Prostate gland (tissue), 2 donors: Measurements from ENCODE around the gene ME3. TPM values are rescaled to one million over a fixed set of nuclear protein-coding genes. Genes with fewer than 3 reads are reported as not detected.

Source experiments
- DNase-seq: peaks from one replicate; pipeline ENCODE4 v3.0.0-alpha.2; 2019; ENCODE audit warnings: low spot score
- H3K27ac ChIP-seq, 2 donors: fragments of 200-600 bp; sonication (generic); 2 replicates each; pipeline ENCODE4 v1.5.1; 2017 to 2019
- H3K27me3 ChIP-seq: fragments of 200-600 bp; sonication (generic); replicated peaks from 2 replicates; pipeline ENCODE4 v1.5.1; 2019; ENCODE audit not compliant: insufficient read depth
- H3K36me3 ChIP-seq, 2 donors: fragments of 200-600 bp; sonication (generic); 1 replicate in 1 of 2; 2 replicates in 1 of 2; pipeline versions ENCODE4 v1.5.1 to v1.8.1; 2017 to 2019
- H3K4me1 ChIP-seq: fragments of 200-600 bp; sonication (generic); replicated peaks from 2 replicates; pipeline ENCODE4 v1.5.1; 2019
- H3K4me3 ChIP-seq, 2 donors: fragments of 200-600 bp; sonication (generic); 2 replicates each; pipeline ENCODE4 v1.5.1; 2017 to 2019
- H3K9me3 ChIP-seq: fragments of 200-600 bp; sonication (generic); 2 replicates; pipeline ENCODE4 v1.5.1; 2017
- POLR2A ChIP-seq: fragments of 450-650 bp; IDR thresholded peaks from one replicate; pipeline ENCODE4 v1.6.1; 2016; ENCODE audit warnings: antibody characterized with exemption, mild to moderate bottlenecking
- POLR2AphosphoS5 ChIP-seq: sonication (generic); formaldehyde crosslinking; IDR thresholded peaks from one replicate; pipeline ENCODE4 v1.6.1; 2017; ENCODE audit warnings: antibody characterized with exemption
- WGBS: methylation state at CpG from one replicate; pipeline ENCODE4 v1.1.5; 2018; 5-methylcytosine and 5-hydroxymethylcytosine counted together
- intact Hi-C: fragments of 100-400 bp; cut with DNase I; formaldehyde crosslinking; loops from one replicate; pipeline ENCODE4 v1.14.2; 2022
- total RNA-seq, 2 donors: library from RNA; depleted of rRNA; stranded (reverse); fragments of >200 nt; gene quantifications; one replicate each; pipeline ENCODE4 v1.1.0, GENCODE V29; 2016
- TF ChIP-seq, protein P1 (sequence below), 4 experiments: fragments of 200-600 bp in 2 of 4; fragments of 450-650 bp in 2 of 4; sonication (generic) in 2 of 4; IDR thresholded peaks; 1 replicate in 3 of 4; 2 replicates in 1 of 4; pipeline ENCODE4 v1.5.1; 2016 to 2019; ENCODE audit warnings: antibody characterized with exemption in 4 of 4, mild to moderate bottlenecking in 2 of 4, moderate library complexity in 2 of 4

Gene ME3
- total RNA-seq, 2 donors from 2014 or later = 31.4 to 107 TPM

DNA sequence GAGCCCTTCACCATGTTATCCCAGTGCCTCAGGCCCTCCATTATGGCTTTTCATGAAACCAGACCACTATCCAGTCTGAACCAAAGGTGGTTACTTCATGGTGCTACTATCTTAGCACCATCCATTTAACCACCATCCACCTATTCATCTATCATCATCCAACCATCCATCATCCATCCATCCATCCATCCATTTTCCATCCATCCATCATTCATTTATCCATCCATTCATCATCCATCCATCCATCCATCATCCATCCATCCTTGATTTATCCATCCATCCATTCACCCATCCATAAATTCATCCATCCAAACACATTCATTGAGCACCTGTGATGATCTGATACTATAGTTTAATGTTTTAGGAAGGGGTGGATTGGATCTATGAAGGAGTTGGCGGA is 204.2 kb downstream of the ME3 start:
- 97% methylated on average over 1 of the region's 1 CpG for WGBS
- Histone ChIP-seq H3K4me3 (no peak overlapping the region), H3K9me3 (no peaks in the 10 kb centered on the region), H3K4me1 (no peaks in the 10 kb centered on the region), H3K27me3 (no peaks in the 10 kb centered on the region), H3K27ac (no peak overlapping the region), H3K36me3 (no peaks in the 10 kb centered on the region)
- intact Hi-C loops = no loop called here
- no peak for TF ChIP-seq POLR2A
- TF ChIP-seq, protein P1, sequence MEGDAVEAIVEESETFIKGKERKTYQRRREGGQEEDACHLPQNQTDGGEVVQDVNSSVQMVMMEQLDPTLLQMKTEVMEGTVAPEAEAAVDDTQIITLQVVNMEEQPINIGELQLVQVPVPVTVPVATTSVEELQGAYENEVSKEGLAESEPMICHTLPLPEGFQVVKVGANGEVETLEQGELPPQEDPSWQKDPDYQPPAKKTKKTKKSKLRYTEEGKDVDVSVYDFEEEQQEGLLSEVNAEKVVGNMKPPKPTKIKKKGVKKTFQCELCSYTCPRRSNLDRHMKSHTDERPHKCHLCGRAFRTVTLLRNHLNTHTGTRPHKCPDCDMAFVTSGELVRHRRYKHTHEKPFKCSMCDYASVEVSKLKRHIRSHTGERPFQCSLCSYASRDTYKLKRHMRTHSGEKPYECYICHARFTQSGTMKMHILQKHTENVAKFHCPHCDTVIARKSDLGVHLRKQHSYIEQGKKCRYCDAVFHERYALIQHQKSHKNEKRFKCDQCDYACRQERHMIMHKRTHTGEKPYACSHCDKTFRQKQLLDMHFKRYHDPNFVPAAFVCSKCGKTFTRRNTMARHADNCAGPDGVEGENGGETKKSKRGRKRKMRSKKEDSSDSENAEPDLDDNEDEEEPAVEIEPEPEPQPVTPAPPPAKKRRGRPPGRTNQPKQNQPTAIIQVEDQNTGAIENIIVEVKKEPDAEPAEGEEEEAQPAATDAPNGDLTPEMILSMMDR (IDR thresholded peaks at IDR 0.05) = no peak
- TF ChIP-seq POLR2AphosphoS5 = no peak
- no peak for DNase-seq

DNA sequence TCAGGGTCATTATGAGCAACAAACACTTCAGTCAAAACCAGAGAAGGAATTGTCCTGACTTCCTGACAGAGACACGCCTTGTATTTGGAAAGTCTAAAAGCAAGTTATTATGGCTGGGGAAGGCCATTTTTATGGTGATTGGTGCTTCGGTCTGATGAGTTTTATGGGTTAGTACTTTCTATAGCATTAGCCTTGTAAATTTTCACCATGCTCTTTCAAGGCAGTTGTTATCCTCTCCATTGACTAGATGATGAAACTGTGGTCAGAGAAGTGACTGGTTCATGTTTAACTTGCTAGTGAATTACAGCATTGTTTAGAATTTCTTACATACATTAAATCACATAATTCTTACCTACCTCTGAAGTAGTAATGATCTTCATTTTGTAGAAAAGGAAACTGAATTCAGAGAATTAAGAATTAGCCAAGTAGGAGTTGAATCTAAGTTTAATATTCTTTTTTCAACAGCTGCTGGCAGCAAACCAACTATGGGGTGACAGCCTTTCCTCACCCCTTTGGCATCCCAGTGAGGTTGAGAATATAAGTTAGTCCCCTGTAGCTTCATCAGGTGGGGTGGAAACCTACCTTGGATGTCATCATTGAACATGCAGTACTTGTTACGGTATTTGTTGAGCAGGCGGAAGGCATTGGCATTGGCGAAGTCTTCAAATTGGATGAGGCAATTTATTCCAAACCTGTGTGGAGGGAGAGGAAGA is 207.8 kb downstream of the ME3 start:
- Histone ChIP-seq H3K4me1 (no peaks in the 10 kb centered on the region), H3K27ac (no peak overlapping the region), H3K4me3 (no peak overlapping the region), H3K9me3 (no peaks in the 10 kb centered on the region), H3K27me3 (no peaks in the 10 kb centered on the region), H3K36me3 (no peaks in the 10 kb centered on the region)
- TF ChIP-seq POLR2A = no peak
- no peak for TF ChIP-seq POLR2AphosphoS5
- TF ChIP-seq, protein P1 (IDR thresholded peaks at IDR 0.05) = no peak
- DNase-seq = no peak
- WGBS = 76% methylated on average over 5 of the region's 5 CpGs
- intact Hi-C loops = no loop called here

DNA sequence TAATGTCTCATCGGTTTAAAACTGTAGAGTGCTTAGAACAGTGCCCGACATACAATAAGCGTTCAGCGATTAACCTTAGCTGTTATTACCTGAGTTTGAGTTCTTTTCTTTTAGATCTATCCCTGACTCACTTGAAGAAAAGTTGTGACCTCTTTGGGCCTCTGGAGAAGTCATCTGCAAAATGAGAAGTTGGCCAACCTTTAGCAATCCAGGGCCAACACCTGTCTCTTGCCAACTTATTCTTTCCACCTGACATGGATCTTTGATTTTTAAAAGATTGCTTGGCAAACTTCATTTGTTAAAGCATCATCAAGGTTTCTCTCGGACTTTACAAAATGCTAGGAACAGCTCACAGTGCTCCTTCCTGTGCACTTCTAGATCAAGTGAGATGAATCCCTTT is 208.5 kb downstream of the ME3 start:
- H3K9me3 ChIP-seq = no peaks in the 10 kb centered on the region
- H3K4me3 ChIP-seq = no peak overlapping the region
- WGBS = 80% methylated on average over 5 of the region's 5 CpGs
- H3K4me1 ChIP-seq = no peaks in the 10 kb centered on the region
- H3K27ac ChIP-seq = no peak overlapping the region
- DNase-seq = no peak
- intact Hi-C loops = no loop called here
- TF ChIP-seq POLR2AphosphoS5 (no peak), POLR2A (no peak)
- TF ChIP-seq, protein P1 (IDR thresholded peaks at IDR 0.05) = no peak
- no peaks in the 10 kb centered on the region for H3K27me3 ChIP-seq
- H3K36me3 ChIP-seq = no peaks in the 10 kb centered on the region

DNA sequence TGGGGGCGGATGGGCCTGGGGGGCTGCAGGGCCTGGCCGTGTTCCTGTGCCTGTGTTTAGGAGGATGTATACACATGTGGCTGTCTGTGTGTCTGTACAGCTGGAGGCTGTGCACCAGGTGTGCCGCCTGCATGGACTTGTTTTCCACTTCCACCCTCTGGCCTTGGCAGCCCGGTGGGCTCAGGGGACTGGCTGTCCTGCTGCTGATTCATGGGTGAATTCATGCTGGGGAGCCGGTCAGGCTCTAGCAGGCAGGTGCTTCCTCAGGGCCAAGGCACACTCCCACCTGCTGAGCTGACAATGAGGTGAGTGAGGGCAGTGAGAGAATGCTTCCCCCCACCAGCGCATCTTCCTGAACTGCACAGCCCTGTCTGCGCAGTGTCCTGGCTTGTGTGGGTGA is 209.3 kb downstream of the ME3 start:
- H3K9me3 ChIP-seq = no peaks in the 10 kb centered on the region
- intact Hi-C loops = no loop called here
- H3K27ac ChIP-seq = no peak overlapping the region
- DNase-seq = no peak
- H3K4me3 ChIP-seq = no peak overlapping the region
- 70% methylated on average over 7 of the region's 7 CpGs for WGBS
- TF ChIP-seq POLR2AphosphoS5 (no peak), POLR2A (no peak)
- TF ChIP-seq, protein P1 (IDR thresholded peaks at IDR 0.05) = no peak
- no peaks in the 10 kb centered on the region for H3K4me1 ChIP-seq
- no peaks in the 10 kb centered on the region for H3K36me3 ChIP-seq
- no peaks in the 10 kb centered on the region for H3K27me3 ChIP-seq

DNA sequence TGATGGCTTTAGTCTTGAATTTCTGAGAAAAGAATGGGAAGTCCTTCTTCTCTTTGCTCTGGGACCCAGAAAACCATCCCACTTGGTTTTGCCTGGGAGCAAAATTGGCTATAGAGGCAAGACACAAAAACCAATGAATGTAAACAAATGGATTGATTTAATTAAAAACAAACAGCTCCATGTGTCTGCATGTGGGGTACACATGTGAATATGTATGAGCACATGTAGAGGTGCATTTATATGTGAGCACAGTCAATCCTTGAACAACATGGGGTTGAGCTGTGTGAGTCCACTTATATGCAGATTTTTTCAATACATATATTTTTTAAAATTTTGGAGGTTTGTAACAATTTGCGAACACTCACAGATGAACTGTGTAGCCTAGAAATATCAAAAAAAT is 210.5 kb downstream of the ME3 start:
- no peaks in the 10 kb centered on the region for H3K27me3 ChIP-seq
- H3K36me3 ChIP-seq = no peaks in the 10 kb centered on the region
- no peak overlapping the region for H3K4me3 ChIP-seq
- no peak overlapping the region for H3K27ac ChIP-seq
- H3K4me1 ChIP-seq = no peaks in the 10 kb centered on the region
- no peak for TF ChIP-seq POLR2A
- no peak for TF ChIP-seq POLR2AphosphoS5
- TF ChIP-seq, protein P1 (IDR thresholded peaks at IDR 0.05) = no peak
- 95% methylated on average over 1 of the region's 1 CpG for WGBS
- no peak for DNase-seq
- no peaks in the 10 kb centered on the region for H3K9me3 ChIP-seq
- intact Hi-C loops = no loop called here
